B cell (primary cell): ENCODE measurements around the gene CRB1. TPM values are rescaled to one million over a fixed set of nuclear protein-coding genes. Genes with fewer than 3 reads are reported as not detected.

Experiments used
- ATAC-seq: fragments of 200-7000 bp; cut with Tn5 transposase; one replicate; pipeline ENCODE4 v1.10.0; 2021; ENCODE audit warnings: low read depth, mild to moderate bottlenecking, moderate number of reproducible peaks, moderate library complexity
- CTCF ChIA-PET: fragments of 350-600 bp; sonication (Branson Sonifier 250); formaldehyde crosslinking; loops from one replicate; lab custom pipeline; 2021; ENCODE audit warnings: antibody characterized with exemption, inconsistent platforms; lab: Charles Lee
- POLR2A ChIA-PET: fragments of 350-600 bp; sonication (Branson Sonifier 250); formaldehyde crosslinking; loops from one replicate; lab custom pipeline; 2021; ENCODE audit warnings: antibody characterized with exemption; lab: Charles Lee
- DNase-seq: peaks from one replicate; pipeline ENCODE4 v3.0.0; 2013
- H2AFZ ChIP-seq: 2 replicates; pipeline ENCODE4 v1.6.1; 2012; ENCODE audit warnings: mild to moderate bottlenecking, low read depth, low read length; ENCODE audit not compliant: insufficient read depth, poor library complexity, severe bottlenecking
- H3K27ac ChIP-seq, 2 donors: 1 replicate in 1 of 2; 2 replicates in 1 of 2; pipeline ENCODE4 v1.5.1; 2012 to 2013; ENCODE audit warnings: low read length in 2 of 2, mild to moderate bottlenecking in 2 of 2, moderate library complexity in 1 of 2
- H3K27me3 ChIP-seq, 4 experiments: fragments of 200-600 bp in 1 of 4; sonication (generic) in 1 of 4; replicated peaks in 1 of 4; 1 replicate in 2 of 4; 2 replicates in 2 of 4; pipeline versions ENCODE4 v1.6.1 to v1.7.0; 2013 to 2016; ENCODE audit warnings: low read length in 3 of 4, mild to moderate bottlenecking in 2 of 4, mixed read lengths in 1 of 4, moderate library complexity in 1 of 4; ENCODE audit not compliant: insufficient read depth in 4 of 4, control insufficient read depth in 3 of 4; ENCODE audit errors: control extremely low read depth in 1 of 4
- H3K36me3 ChIP-seq, 2 experiments: replicated peaks in 1 of 2; 1 replicate in 1 of 2; 2 replicates in 1 of 2; pipeline versions ENCODE4 v1.6.1 to v1.7.1; 2013; ENCODE audit warnings: low read length in 1 of 2; ENCODE audit not compliant: insufficient read depth in 2 of 2, control insufficient read depth in 1 of 2; ENCODE audit errors: control extremely low read depth in 1 of 2, extremely low read depth in 1 of 2
- H3K4me1 ChIP-seq, 2 donors: fragments of 200-600 bp in 1 of 2; sonication (generic) in 1 of 2; 1 replicate in 1 of 2; 2 replicates in 1 of 2; pipeline versions ENCODE4 v1.5.1 to v1.6.1; 2013 to 2017; ENCODE audit warnings: low read length in 2 of 2; ENCODE audit not compliant: control insufficient read depth in 2 of 2, insufficient read depth in 2 of 2
- H3K4me2 ChIP-seq: replicated peaks from 2 replicates; pipeline ENCODE3; 2012; ENCODE audit warnings: mild to moderate bottlenecking, low read depth, low read length; ENCODE audit not compliant: poor library complexity, severe bottlenecking
- H3K4me3 ChIP-seq, 5 experiments: fragments of 200-600 bp in 1 of 5; sonication (generic) in 1 of 5; 1 replicate in 3 of 5; 2 replicates in 2 of 5; pipeline versions ENCODE4 v1.5.1 to v1.7.0; 2011 to 2016; ENCODE audit warnings: low read length in 4 of 5, mild to moderate bottlenecking in 4 of 5, low read depth in 2 of 5, control low read depth in 1 of 5, moderate library complexity in 1 of 5; ENCODE audit not compliant: insufficient read depth in 1 of 5; ENCODE audit errors: control extremely low read depth in 1 of 5, extremely low read depth in 1 of 5
- H3K79me2 ChIP-seq: fragments of 200-600 bp; sonication (generic); one replicate; pipeline ENCODE4 v1.6.0; 2016; ENCODE audit warnings: low read length; ENCODE audit not compliant: control insufficient read depth, insufficient read depth
- H3K9ac ChIP-seq: fragments of 200-600 bp; sonication (generic); 2 replicates; pipeline ENCODE4 v1.6.1; 2017; ENCODE audit warnings: mild to moderate bottlenecking, low read length, moderate library complexity
- H3K9me3 ChIP-seq, 3 donors: one replicate each; pipeline versions ENCODE4 v1.6.1 to v1.7.1; 2013; ENCODE audit warnings: low read length in 2 of 3; ENCODE audit not compliant: control insufficient read depth in 2 of 3, insufficient read depth in 1 of 3; ENCODE audit errors: control extremely low read depth in 1 of 3
- H4K20me1 ChIP-seq: 2 replicates; pipeline ENCODE4 v1.6.0; 2012; ENCODE audit warnings: mild to moderate bottlenecking, low read length; ENCODE audit not compliant: insufficient read depth, control insufficient read depth, poor library complexity, severe bottlenecking
- H3K27ac Mint-ChIP-seq: one replicate; pipeline ENCODE4 v1.8.0; 2021; ENCODE audit warnings: mixed read lengths
- H3K27me3 Mint-ChIP-seq: one replicate; pipeline ENCODE4 v1.8.0; 2021; ENCODE audit warnings: mixed read lengths
- H3K4me1 Mint-ChIP-seq: one replicate; pipeline ENCODE4 v1.8.0; 2021; ENCODE audit warnings: mixed read lengths
- H3K4me3 Mint-ChIP-seq: one replicate; pipeline ENCODE4 v1.8.0; 2021; ENCODE audit warnings: mixed read lengths
- H3K9me3 Mint-ChIP-seq: one replicate; pipeline ENCODE4 v1.8.0; 2022; ENCODE audit warnings: mixed read lengths; ENCODE audit not compliant: insufficient read depth
- EZH2 ChIP-seq: IDR thresholded peaks from 2 replicates; pipeline ENCODE4 v1.6.1; 2012; ENCODE audit warnings: borderline replicate concordance, low read depth, mild to moderate bottlenecking, moderate library complexity, low read length; ENCODE audit not compliant: insufficient read depth, poor library complexity, severe bottlenecking
- WGBS: methylation state at CpG from one replicate; pipeline ENCODE4 v1.1.5; 2013; ENCODE audit warnings: missing lambda C conversion rate; ENCODE audit not compliant: insufficient coverage; 5-methylcytosine and 5-hydroxymethylcytosine counted together
- intact Hi-C: fragments of 100-400 bp; cut with micrococcal nuclease; formaldehyde crosslinking; loops from one replicate; pipeline ENCODE4 v1.10.0; 2022
- polyA plus RNA-seq: library from polyadenylated mRNA; depleted of rRNA; stranded (reverse); fragments of >200 nt; gene quantifications from 2 replicates; pipeline ENCODE4 v1.2.3, GENCODE V29; 2012
- total RNA-seq, 2 donors: library from RNA; stranded (reverse); fragments of 120-200 nt in 1 of 2; gene quantifications; 1 replicate in 1 of 2; 2 replicates in 1 of 2; pipeline versions ENCODE4 v1.2.3 to v1.2.4, GENCODE V29; 2013 to 2022
- TF ChIP-seq, protein P1 (sequence below): fragments of 200-600 bp; IDR thresholded peaks from one replicate; pipeline ENCODE4 v1.8.0; 2022; ENCODE audit warnings: antibody characterized with exemption, mild to moderate bottlenecking

CRB1 gene
- total and polyA plus RNA-seq, 2 donors (not counting 1 experiment from before 2014, with no cell fraction given), result 0.15 TPM; not detected in 1

DNA sequence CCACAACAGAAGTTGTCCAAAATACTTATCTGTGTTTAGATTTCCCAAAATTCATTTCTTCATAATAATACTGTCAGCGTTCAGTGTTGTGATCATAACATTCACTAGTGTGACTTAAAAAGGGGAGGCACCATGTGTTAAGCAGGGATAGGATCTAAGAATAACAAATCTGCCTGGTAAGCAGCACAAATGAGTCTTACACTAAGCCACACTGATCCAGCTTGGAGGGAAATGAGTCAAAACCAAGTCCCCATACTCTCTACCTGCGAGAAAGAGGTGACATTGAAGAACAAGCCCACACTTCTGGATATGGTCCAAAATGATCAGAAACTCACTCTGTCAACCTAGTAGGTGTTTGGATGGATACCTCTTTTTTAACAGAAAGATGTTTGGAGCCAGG is 145.5 kb downstream of the CRB1 start:
- no peak overlapping the region for H3K4me2 ChIP-seq
- no CpG with 5 or more reads among the region's 2 CpGs for WGBS
- H3K27me3 ChIP-seq, result no peaks in the 10 kb centered on the region
- H3K4me1 Mint-ChIP-seq, result no peaks in the 10 kb centered on the region
- CTCF ChIA-PET, result no interaction called here
- no peak for DNase-seq
- intact Hi-C loops, result no loop called here
- no peak overlapping the region for H2AFZ ChIP-seq
- no peak for ATAC-seq
- no peaks in the 10 kb centered on the region for H3K9me3 ChIP-seq
- no peak for TF ChIP-seq EZH2
- TF ChIP-seq, protein P1, sequence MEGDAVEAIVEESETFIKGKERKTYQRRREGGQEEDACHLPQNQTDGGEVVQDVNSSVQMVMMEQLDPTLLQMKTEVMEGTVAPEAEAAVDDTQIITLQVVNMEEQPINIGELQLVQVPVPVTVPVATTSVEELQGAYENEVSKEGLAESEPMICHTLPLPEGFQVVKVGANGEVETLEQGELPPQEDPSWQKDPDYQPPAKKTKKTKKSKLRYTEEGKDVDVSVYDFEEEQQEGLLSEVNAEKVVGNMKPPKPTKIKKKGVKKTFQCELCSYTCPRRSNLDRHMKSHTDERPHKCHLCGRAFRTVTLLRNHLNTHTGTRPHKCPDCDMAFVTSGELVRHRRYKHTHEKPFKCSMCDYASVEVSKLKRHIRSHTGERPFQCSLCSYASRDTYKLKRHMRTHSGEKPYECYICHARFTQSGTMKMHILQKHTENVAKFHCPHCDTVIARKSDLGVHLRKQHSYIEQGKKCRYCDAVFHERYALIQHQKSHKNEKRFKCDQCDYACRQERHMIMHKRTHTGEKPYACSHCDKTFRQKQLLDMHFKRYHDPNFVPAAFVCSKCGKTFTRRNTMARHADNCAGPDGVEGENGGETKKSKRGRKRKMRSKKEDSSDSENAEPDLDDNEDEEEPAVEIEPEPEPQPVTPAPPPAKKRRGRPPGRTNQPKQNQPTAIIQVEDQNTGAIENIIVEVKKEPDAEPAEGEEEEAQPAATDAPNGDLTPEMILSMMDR, result no peak
- H3K36me3 ChIP-seq, result no peaks in the 10 kb centered on the region
- no peaks in the 10 kb centered on the region for H3K4me1 ChIP-seq
- no peaks in the 10 kb centered on the region for H3K79me2 ChIP-seq
- no peak overlapping the region for H3K27ac ChIP-seq
- no peak overlapping the region for H3K27ac Mint-ChIP-seq
- H3K27me3 Mint-ChIP-seq, result peaks cover 4% of the 10 kb centered on the region
- no peak overlapping the region for H3K4me3 ChIP-seq
- no peaks in the 10 kb centered on the region for H3K9me3 Mint-ChIP-seq
- H3K4me3 Mint-ChIP-seq, result no peak overlapping the region
- POLR2A ChIA-PET, result no interaction called here
- H4K20me1 ChIP-seq, result no peaks in the 10 kb centered on the region
- no peak overlapping the region for H3K9ac ChIP-seq

- WGBS, result no CpG with 5 or more reads among the region's 3 CpGs
- no peak for ATAC-seq
- H4K20me1 ChIP-seq, result no peaks in the 10 kb centered on the region
Measured at GRCh38 chr1:197415221-197415620, 147.2 kb downstream of the CRB1 start.

More at GRCh38 chr1:197415221-197415620, 147.2 kb downstream of the CRB1 start:
- Histone ChIP-seq H3K4me3 (no peak overlapping the region), H3K36me3 (no peaks in the 10 kb centered on the region), H3K27ac (no peak overlapping the region), H3K9me3 (no peaks in the 10 kb centered on the region), H3K79me2 (no peaks in the 10 kb centered on the region), H2AFZ (no peak overlapping the region), H3K4me1 (no peaks in the 10 kb centered on the region), H3K9ac (no peak overlapping the region), H3K27me3 (no peaks in the 10 kb centered on the region), H3K4me2 (no peak overlapping the region)
- POLR2A ChIA-PET, result no interaction called here
- no peak for DNase-seq
- Mint-ChIP-seq H3K27me3 (peaks cover 4% of the 10 kb centered on the region), H3K27ac (no peak overlapping the region), H3K9me3 (no peaks in the 10 kb centered on the region), H3K4me1 (no peaks in the 10 kb centered on the region), H3K4me3 (no peak overlapping the region)
- TF ChIP-seq EZH2, result no peak
- TF ChIP-seq, protein P1, result no peak
- CTCF ChIA-PET, result no interaction called here
- intact Hi-C loops, result no loop called here
